Activated gamma-delta T cell treated with anti-CD3 and anti-CD28 coated beads, Interleukin-2, amount 50 U/mL, for 16 hours (primary cell): ENCODE data around the gene OAF.
"Not testable (repeated sequence)": the region's sequence is repeated elsewhere in the genome, so short reads cannot be mapped to it uniquely, and the experiment has no call there.

Source experiments
- DNase-seq: peaks from one replicate; pipeline ENCODE4 v3.0.0-alpha.2; 2020; ENCODE audit warnings: low read depth

The OAF gene

DNA sequence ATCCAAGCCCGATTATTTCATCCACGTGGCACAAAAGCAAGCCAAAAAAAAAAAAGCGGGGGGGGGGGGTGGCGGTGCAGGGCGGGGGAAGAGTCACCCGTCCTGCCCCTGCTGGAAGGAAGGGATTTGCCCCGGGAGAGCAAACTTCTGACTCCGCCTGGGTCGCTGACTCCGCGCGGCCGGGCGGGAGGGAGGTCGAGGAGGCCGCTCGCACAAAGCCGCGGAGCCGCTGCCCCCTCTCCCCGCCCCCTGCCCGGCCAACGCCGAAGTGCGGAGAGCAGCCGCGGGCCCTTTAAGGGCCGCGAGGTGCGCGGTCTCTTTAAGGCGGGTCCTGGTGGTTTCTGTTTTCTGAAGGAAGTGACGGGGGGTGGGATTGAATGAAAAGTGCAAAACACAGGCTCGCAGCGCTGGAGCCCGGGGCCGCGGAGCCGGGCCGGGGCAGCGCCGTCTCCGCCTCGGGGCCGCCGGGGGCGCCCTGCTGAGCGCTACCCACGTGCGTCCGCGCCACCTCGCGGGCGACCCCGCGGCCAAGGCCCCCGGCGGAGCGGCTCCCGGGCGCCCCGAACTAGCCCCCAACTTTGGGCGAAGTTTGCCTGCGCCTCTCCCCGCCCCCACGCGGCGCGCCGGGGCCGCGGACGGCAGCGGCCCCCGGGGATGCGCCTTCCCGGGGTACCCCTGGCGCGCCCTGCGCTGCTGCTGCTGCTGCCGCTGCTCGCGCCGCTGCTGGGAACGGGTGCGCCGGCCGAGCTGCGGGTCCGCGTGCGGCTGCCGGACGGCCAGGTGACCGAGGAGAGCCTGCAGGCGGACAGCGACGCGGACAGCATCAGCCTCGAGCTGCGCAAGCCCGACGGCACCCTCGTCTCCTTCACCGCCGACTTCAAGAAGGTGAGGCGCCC lies at the start of gene OAF:
Gene OAF (plus strand): TSS at position 407 of the 896 bp plus-strand sequence. CDS start 248 bp downstream, at position 655.
- peak; percentile 27 for DNase-seq

GRCh38 chr11:120167659-120168058 lies 43.2 kb upstream of the OAF start:
- DNase-seq = no peak

- no peak for DNase-seq
Observed at GRCh38 chr11:120168108-120168959, 42.5 kb upstream of the OAF start.

- peak; percentile 39 for DNase-seq
Observed at GRCh38 chr11:120168960-120169681, 41.7 kb upstream of the OAF start.

GRCh38 chr11:120169981-120170698 lies 40.7 kb upstream of the OAF start:
- no peak for DNase-seq

DNA sequence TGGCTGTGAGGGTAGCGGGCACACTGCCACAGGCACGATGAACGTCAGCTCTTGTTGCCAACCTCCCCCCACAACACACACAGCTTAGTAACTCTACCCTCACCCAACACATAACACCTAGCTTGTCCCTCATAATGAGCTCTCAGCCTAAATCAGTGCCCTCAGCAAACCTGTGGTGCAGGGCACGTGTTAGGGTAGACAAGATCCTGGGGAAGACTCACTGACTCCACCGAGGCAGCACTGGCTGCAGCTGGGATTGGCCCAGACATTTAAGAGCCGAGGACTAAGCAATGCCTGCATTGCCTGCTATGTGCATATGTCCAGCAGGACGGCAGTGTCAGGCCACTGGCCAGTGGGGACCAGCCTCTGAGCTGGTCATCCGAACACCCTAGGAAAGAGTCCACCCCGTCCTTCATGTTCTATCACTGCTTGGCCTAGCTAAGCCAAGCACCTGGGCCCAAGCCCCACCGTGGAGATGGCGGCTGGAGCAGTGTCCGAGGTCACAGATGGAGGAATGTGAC lies 40.0 kb upstream of the OAF start:
- DNase-seq = no peak

DNA sequence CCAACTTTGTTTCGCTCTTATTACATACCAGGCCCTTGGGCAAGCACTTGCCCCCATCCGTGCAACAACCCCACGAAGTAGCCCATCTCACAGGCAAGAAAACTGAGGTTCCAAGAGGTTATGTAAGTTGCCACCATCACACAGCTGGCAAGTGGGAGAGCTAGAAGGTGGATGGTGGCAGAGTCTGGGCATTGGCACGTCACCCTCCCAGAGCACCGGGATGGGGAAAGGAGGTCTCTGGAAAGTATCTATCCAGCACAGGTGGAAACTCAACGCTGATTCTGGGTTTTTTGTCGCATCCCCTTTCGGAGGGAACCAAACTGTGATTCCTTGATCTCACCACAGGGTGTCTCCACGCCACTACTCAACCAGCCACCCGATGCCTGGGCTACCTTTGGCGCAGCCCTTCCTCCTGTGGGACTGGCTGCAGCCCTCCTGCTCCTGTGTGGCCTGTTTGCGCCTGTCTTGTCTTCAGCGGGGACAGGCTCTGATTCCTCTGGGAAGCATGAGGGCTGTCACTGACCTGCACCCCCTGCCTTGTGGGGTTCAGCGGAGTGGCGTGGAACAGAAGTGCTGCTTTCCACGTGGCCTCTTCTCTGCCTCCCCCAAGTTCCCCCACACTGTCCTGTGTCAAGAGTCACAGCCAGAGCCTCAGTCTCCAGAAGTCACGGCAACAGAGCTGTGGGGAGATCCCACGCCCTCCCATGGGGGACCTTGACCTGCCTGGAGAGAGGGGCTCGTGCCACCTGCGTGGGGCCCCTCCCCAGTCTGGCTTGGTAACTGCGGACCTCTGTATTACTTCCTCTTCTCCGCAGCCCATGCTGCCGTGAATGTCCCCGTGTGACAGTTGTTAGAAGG lies 38.5 kb upstream of the OAF start:
- no peak for DNase-seq

DNA sequence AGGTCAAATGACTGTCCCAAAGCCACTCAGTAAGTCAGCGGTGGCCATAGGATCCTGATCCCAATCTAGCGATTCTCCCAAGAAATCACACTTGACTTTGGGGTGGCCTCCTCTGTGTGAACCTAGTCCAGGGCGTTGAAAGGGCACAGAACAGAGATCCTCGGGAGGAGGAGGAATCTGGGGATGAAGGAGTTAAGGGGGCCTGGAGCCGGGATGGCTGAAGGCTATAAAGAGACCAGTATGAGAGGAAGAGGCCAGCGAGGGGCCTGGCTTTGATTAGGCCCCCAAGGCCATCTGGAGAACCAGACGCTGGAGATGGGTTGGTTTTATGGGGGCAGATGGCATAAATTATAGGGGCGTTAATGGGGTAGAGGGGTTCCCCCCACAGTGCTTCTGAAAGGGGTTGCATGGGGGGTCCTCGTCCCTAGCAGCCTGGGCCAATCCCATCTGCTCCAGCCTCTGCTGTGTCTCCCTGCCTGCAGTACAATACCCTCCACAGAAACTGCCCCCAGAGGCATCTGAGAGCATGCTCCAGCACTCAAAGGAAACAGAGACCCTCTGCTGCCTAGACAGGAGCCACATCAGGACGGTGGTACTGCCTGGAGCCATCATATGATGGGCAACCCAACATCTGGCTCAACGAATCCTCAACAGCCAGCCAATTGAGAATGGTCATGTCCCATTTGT lies 37.7 kb upstream of the OAF start:
- no peak for DNase-seq

GRCh38 chr11:120173807-120174206 lies 37.0 kb upstream of the OAF start:
- no peak for DNase-seq

- no peak for DNase-seq
Observed at GRCh38 chr11:120174866-120175265, 36.0 kb upstream of the OAF start.

DNA sequence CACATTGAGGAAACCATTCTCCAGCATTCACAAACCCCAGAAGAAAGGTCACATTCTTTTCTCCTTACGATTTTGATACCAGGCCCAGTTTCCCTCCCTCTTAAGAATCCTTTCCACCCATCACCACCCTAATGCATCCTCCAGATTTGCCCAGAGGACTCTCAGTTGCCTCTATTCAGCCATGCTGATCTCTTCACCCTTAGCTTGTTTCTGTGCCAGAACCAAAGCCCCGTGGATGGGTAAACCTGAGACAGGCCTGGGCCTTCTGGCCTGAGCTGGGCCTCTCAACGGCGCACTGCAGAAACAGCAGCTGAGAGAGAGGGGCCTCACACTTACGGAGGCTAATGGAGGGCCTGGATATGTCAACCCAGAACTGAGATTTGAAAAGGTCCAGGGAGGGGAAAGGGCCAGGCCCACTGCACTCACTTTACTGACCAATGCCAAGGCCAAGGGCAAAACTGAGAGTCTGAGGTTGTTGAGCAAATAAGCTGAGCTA lies 32.2 kb upstream of the OAF start:
- no peak for DNase-seq

GRCh38 chr11:120179057-120179672 lies 31.7 kb upstream of the OAF start:
- no peak for DNase-seq

- DNase-seq = not testable (repeated sequence)
Observed at GRCh38 chr11:120180063-120180462, 30.8 kb upstream of the OAF start.

GRCh38 chr11:120180551-120181232 lies 30.1 kb upstream of the OAF start:
- DNase-seq = no peak

GRCh38 chr11:120181376-120181975 lies 29.4 kb upstream of the OAF start:
- no peak for DNase-seq

- DNase-seq = no peak
Observed at GRCh38 chr11:120182372-120182771, 28.5 kb upstream of the OAF start.

GRCh38 chr11:120182790-120183491 lies 27.9 kb upstream of the OAF start:
- no peak for DNase-seq
